A549 (cell line): ENCODE results near the gene LGALS14.

Experiments
- EHMT2 ChIP-seq: fragments of 200-600 bp; sonication (generic); IDR thresholded peaks from 2 replicates; pipeline ENCODE4 v1.6.1; 2016; ENCODE audit warnings: antibody characterized with exemption, low read depth, mild to moderate bottlenecking, moderate library complexity
- KDM1A ChIP-seq: fragments of 200-600 bp; sonication (generic); IDR thresholded peaks from 2 replicates; pipeline ENCODE4 v1.6.1; 2016; ENCODE audit warnings: low read depth, mild to moderate bottlenecking
- RCOR1 ChIP-seq: fragments of 150-350 bp; IDR thresholded peaks from 2 replicates; pipeline ENCODE4 v1.6.1; 2014; ENCODE audit warnings: antibody characterized with exemption, low read length, low read depth
- TF ChIP-seq, protein P1 (sequence below): fragments of >200 bp; sonication (Bioruptor Twin); formaldehyde crosslinking; IDR thresholded peaks from 3 replicates; pipeline ENCODE4 v1.5.1; 2016

GRCh38 chr19:39680593-39680992 is 23.7 kb upstream of the LGALS14 start:
- TF ChIP-seq KDM1A: no peak
- TF ChIP-seq, protein P1, sequence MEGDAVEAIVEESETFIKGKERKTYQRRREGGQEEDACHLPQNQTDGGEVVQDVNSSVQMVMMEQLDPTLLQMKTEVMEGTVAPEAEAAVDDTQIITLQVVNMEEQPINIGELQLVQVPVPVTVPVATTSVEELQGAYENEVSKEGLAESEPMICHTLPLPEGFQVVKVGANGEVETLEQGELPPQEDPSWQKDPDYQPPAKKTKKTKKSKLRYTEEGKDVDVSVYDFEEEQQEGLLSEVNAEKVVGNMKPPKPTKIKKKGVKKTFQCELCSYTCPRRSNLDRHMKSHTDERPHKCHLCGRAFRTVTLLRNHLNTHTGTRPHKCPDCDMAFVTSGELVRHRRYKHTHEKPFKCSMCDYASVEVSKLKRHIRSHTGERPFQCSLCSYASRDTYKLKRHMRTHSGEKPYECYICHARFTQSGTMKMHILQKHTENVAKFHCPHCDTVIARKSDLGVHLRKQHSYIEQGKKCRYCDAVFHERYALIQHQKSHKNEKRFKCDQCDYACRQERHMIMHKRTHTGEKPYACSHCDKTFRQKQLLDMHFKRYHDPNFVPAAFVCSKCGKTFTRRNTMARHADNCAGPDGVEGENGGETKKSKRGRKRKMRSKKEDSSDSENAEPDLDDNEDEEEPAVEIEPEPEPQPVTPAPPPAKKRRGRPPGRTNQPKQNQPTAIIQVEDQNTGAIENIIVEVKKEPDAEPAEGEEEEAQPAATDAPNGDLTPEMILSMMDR: no peak
- no peak for TF ChIP-seq EHMT2
- no peak for TF ChIP-seq RCOR1
